Activated T-cell treated with anti-CD3 and anti-CD28 coated beads for 1 hour (primary cell): Measurements from ENCODE around the gene COIL.
"Not testable (repeated sequence)": the region's sequence is repeated elsewhere in the genome, so short reads cannot be mapped to it uniquely, and the experiment has no call there.

Source experiments
- DNase-seq: peaks from one replicate; pipeline ENCODE4 v3.0.0-alpha.2; 2020; ENCODE audit warnings: low read depth

COIL gene

GRCh38 chr17:56960596-56961538 lies at the start of gene COIL:
COIL (minus strand) TSS chr17:56961050; CDS start chr17:56961019, 31 bp downstream.
- DNase-seq = peak; percentile 94

DNA sequence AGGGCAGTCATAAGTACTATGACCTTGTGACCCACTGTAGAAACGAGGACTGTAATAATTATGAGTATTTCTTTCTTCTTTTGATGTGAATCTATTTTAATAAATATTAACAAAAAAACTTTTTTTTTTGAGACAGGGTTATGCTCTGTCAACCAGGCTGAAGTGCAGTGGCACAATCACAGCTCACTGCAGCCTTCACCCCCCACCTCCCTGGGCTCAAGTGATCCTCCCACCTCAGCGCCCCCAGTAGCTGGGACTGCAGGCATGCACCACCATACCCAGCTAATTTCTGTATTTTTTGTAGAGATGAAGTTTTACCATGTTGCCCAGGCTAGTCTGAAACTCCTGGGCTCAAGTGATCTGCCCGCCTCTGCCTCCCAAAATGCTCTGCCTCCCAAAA lies 49.6 kb upstream of the COIL start:
- DNase-seq = no peak

- DNase-seq = peak; percentile 36
Observed at GRCh38 chr17:57009737-57010445, 49.0 kb upstream of the COIL start.

DNA sequence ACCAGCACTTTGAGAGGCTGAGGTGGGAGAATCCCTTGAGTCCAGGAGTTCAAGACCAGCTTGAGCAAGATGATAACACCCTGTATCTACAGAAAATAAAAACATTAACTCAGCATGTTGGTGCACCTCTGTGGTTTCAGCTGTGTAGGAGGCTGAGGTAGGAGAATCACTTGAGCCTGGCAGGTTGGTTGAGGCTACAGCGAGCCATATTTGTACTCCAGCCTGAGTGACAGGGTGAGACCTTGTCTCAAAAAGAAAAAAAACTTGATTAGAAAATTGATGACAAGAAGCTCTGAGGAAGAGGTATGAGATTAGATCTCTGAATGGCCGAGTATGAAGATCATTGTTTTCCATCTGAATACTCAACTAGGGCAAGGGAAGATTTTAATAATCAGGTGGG lies 48.1 kb upstream of the COIL start:
- no peak for DNase-seq

DNA sequence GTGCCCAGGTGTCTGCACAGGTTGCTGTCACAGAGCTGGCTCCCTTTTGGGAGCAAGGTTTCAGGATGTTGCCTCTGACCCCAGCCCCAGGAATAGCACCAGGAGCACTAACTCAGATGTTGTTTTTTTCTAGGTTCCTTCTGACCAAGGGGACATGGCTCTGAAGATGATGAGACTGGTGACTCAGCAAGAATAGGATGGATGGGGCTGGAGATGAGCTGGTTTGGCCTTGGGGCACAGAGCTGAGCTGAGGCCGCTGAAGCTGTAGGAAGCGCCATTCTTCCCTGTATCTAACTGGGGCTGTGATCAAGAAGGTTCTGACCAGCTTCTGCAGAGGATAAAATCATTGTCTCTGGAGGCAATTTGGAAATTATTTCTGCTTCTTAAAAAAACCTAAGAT lies 45.2 kb upstream of the COIL start:
- no peak for DNase-seq

GRCh38 chr17:57004944-57005579 lies 44.2 kb upstream of the COIL start:
- no peak for DNase-seq

- no peak for DNase-seq
Observed at GRCh38 chr17:57002904-57003303, 42.1 kb upstream of the COIL start.

GRCh38 chr17:57001541-57001940 lies 40.7 kb upstream of the COIL start:
- DNase-seq = no peak

GRCh38 chr17:56997313-56997712 lies 36.5 kb upstream of the COIL start:
- DNase-seq = no peak

DNA sequence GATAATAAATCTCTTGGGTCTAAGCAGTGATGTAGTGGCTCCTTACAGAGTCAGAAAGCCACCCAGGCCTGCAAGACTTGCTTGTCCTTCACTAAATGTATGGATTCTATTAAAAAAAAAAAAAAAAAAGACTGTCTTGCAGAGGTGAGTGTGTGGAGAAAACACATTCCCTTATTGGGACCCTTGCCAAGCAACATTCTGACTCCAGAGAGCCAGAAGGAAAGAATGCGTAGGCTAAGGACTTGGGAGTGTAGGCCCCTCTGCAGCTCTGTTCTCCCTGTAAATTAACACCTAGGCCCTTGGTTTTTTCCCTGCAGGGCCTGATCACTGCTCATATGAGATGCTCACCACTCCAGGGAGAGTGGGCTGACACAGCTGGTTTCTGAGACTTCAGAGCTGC lies 34.9 kb upstream of the COIL start:
- no peak for DNase-seq

DNA sequence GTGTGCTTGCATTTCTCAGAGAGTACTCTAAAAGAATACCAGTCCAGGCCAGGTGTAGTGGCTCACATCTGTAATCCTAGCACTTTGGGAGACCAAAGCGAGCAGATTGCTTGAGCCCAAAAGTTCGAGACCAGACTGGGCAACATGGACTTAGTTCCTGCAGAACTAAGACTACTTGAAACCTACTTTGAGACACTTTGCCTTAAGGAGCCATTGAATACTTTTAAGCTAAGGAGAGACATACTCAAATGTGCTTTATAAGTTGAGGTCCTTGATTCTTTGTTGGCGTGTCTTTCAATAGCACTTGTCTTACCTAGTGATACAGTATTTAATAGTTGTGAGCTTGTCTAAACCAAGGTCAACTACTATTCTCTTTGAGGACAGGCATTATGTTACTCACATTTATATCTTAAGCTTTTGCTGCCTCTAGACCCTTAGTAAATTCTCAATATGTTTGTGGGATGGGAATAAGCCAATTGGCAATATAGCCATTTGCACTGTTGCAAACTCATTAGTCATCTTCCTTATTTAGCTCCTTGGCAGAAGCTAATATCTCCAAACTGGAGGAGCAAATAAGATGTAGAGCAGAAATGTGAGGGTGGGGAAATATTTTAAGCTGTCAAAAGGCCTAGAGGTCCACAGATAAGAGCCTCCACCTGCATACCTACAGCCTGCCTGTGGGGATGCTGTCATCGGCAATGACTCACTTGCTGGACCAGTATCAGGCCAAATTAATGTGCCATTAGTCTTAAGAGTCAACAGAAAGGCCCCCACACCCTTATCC lies 33.4 kb upstream of the COIL start:
- no peak for DNase-seq

- no peak for DNase-seq
Observed at GRCh38 chr17:56992364-56992763, 31.5 kb upstream of the COIL start.

DNA sequence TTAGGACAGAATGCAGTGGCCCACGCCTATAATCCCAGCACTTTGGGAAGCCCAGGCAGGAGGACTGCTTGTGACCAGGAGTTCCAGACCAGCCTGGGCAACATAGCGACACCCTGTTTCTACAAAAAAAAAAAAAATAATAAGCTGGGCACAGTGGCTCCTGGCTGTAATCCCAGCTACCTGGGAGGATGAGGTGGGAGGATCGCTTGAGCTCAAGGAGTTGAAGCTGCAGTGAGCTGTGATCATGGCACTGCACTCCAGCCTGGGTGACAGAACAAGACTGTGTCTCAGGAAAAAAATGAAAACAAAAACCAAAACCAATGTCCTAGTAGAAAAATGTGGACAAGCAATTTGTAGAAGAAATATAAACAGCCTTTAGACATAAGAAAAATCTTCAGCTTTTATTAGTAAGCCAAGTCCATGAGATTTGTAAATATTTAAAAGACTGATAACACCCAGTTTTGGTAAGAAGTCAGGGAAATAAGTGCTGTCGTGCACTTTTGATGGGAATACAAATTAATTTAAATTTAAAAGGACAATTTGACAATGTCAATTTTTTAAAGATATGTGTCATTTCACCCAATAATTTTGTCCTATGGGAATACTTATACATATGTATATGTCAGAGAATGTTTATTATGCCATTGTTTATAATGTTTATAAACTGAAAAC lies 28.2 kb upstream of the COIL start:
- no peak for DNase-seq

DNA sequence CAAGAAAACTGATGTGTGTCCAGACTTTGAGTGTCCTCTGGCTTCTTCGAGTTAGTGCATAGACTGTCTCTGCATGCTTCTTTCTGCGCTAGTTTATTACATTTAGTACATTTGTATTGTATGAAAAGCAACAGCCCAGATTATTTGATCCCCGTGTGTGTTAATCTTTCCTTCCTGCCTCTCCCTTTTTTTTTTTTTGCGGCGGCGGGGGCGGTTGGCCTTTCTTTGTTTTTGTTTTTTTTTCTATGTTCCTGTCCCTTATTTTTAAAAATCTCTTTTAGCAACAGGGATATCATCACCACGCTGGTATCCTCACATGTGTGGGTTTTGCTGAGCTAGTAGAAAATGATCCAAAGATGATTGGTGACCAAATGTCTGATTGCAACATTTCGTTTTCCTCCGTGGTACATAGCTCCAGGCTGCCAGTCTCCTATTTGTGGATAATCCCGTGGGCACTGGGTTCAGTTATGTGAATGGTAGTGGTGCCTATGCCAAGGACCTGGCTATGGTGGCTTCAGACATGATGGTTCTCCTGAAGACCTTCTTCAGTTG lies 26.5 kb upstream of the COIL start:
- DNase-seq = no peak

DNA sequence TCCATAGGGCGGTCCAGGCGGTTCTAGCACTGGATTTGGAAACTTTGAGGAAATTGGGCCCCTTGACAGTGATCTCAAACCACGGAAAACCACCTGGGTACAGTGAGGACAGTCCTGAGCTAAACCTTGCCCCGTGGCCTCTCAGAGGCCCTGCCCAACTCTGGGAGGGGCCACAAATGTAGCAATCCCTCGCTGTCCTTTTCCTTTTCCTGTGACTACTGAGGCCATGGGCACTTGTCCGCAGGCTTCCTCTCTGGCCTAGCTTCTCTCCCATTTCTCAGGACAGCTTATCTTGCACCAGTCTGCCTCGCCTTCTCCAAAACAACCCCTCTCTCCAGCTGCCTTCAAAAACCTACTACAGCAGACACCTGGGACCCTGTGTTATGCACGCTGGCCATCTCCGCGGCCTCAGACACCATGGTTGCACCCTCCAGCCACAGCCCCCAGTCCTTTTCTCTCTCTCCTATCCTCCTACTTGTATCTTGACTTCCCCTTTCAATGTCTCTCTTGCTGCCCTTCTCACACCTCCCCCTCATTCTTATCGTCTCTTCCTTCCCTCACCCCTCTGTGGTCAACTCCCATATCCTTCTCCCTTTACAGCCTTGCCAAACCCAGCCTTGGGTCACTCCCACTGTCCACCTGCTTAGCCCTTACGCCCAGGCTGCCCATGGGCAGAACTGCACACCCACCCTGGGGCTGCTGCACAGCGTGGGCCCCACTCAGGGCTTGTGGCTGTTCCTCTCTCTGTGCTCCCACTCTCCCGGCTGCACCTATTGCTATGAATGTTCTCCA lies 24.7 kb upstream of the COIL start:
- no peak for DNase-seq

- DNase-seq = no peak
Observed at GRCh38 chr17:56983366-56983765, 22.5 kb upstream of the COIL start.

GRCh38 chr17:56982312-56982711 lies 21.5 kb upstream of the COIL start:
- DNase-seq = no peak

DNA sequence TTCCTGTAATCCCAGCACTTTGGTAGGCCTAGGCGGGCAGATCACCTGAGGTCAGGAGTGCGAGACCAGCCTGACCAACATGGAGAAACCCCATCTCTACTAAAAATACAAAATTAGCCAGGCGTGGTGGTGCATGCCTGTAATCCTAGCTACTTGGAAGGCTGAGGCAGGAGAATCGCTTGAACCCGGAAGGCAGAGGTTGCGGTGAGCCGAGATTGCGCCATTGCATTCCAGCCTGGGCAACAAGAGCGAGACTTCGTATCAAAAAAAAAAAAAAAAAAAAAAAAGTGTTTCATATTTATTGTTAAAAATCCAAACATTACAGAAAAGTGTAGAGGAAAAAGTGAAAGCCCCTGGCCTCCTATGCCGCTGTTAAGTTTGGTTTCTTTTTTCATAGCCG lies 19.7 kb upstream of the COIL start:
- not testable (repeated sequence) for DNase-seq

DNA sequence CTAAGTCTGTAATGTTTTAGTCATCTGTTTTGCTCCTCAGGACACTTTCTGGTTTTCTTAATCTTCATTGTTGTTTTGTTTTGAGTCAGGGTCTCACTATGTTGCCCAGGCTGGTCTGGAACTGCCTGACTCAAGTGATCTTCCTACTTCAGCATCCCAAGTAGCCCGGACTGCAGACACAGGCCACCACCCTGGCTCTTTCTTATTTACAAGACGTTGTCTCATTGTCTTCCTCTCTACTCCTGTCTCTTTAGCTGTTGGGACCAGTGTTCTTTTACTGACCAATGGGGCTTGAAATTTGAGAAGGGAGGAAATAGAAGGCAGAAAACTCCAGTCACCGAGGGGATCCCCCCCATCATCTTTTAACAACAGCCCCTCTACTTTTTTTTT lies 18.2 kb upstream of the COIL start:
- DNase-seq = no peak

DNA sequence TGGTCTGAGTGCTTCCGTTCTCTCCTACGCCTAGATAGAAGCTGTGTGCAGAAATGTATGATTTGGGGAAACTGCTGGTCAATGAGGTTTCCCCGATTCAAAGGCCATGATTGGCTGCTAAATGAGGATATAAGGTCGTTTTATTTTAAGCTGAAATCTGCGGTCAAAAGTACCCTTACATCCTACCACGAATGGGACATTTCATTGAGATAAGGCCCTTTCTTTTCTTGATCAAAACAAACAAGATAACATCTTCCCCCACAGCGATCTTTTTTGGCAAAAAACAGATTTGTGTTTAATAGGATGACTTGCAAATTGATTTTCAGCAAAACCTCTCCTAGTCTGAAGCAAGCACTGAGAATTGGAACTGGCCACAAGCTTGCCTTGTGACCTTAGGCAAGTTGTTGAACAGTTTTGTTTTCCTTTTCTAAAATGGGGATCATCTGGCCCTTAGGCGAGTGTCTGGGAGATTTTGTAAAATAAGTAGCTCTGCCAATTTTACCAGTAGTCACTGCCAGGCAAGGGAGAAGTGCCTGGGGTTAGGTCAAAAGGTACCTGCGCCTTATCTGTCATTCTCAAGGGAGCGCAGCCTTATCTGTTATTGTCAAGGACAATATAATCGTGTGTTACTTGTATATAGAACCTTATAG lies 17.7 kb upstream of the COIL start:
- no peak for DNase-seq
